Measurements from ENCODE around the gene SLC39A1. TPM values are rescaled to one million over a fixed set of nuclear protein-coding genes. Genes with fewer than 3 reads are reported as not detected.
A peak's percentile ranks its signal among the peaks of the same experiment; 100 is the strongest.

Gene SLC39A1
- total and polyA plus RNA-seq, 9 of the 15 experiments (the other 6 are each of a cell fraction or from before 2014, with no cell fraction given), result 9.9 to 81.1 (median 62.7) TPM

DNA sequence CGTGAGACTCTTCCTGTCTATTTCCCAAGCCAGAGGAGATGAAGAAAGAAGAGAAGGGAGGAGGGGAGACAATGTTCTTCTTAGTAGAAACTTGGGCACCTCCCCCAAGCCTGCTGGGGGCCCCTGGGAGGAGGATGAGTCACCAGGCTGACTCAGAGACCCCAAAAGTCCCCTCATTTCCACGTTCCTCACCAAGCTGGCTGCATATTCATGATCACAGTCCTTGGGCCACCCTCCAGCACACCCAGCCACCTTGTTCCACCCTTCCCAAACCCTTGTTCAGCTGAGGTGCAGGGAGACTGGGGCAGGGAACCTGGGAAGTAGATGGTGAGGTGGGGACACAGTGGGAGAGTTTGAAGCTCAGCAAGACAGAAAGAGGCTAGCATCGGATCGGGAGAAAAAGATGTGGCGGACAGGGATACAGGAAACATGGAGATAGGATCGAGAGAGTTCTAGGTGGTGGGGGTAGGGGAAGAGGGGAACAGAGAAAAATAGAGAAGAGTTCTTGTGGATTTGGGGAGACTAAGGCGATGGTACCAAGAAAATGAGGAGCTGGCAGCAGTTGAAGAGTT is 22.1 kb upstream of the SLC39A1 start (continued):
- TF ChIP-seq, protein P1, sequence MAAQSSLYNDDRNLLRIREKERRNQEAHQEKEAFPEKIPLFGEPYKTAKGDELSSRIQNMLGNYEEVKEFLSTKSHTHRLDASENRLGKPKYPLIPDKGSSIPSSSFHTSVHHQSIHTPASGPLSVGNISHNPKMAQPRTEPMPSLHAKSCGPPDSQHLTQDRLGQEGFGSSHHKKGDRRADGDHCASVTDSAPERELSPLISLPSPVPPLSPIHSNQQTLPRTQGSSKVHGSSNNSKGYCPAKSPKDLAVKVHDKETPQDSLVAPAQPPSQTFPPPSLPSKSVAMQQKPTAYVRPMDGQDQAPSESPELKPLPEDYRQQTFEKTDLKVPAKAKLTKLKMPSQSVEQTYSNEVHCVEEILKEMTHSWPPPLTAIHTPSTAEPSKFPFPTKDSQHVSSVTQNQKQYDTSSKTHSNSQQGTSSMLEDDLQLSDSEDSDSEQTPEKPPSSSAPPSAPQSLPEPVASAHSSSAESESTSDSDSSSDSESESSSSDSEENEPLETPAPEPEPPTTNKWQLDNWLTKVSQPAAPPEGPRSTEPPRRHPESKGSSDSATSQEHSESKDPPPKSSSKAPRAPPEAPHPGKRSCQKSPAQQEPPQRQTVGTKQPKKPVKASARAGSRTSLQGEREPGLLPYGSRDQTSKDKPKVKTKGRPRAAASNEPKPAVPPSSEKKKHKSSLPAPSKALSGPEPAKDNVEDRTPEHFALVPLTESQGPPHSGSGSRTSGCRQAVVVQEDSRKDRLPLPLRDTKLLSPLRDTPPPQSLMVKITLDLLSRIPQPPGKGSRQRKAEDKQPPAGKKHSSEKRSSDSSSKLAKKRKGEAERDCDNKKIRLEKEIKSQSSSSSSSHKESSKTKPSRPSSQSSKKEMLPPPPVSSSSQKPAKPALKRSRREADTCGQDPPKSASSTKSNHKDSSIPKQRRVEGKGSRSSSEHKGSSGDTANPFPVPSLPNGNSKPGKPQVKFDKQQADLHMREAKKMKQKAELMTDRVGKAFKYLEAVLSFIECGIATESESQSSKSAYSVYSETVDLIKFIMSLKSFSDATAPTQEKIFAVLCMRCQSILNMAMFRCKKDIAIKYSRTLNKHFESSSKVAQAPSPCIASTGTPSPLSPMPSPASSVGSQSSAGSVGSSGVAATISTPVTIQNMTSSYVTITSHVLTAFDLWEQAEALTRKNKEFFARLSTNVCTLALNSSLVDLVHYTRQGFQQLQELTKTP (IDR thresholded peaks at IDR 0.05; ENCODE audit: low read depth in 1 of 2, partially characterized antibody in 2 of 2), result peak in 1 of 2 experiments; percentile 37
- TF ChIP-seq CBX5 (IDR thresholded peaks at IDR 0.05; ENCODE audit: borderline replicate concordance, low read depth), result no peak
- no peak for TF ChIP-seq CHD4 (IDR thresholded peaks at IDR 0.05; ENCODE audit: insufficient read depth, insufficient replicate concordance, low read depth, low read length, poor library complexity, severe bottlenecking)
- no peak for TF ChIP-seq ZNF512 (tag; IDR thresholded peaks at IDR 0.05)
- TF ChIP-seq RFX7 (CRISPR knock-in tag; IDR thresholded peaks at IDR 0.05), result no peak
- TF ChIP-seq NCOA4 (IDR thresholded peaks at IDR 0.05; ENCODE audit: partially characterized antibody), result no peak
- 0 out of 2 replicates have a peak, but pooled peaks have one; percentile 22 for TF ChIP-seq ARID4B (CRISPR knock-in tag; IDR thresholded peaks at IDR 0.05)
- TF ChIP-seq HBP1 (CRISPR knock-in tag; IDR thresholded peaks at IDR 0.05), result 0 out of 2 replicates have a peak, but pooled peaks have one; percentile 35
- TF ChIP-seq SNRNP70 (optimal IDR thresholded peaks at IDR 0.05; ENCODE audit: low read depth, low read length), result no peak
- TF ChIP-seq GABPB1 (CRISPR knock-in tag; IDR thresholded peaks at IDR 0.05), result no peak
- TF ChIP-seq SP1 (CRISPR knock-in tag; IDR thresholded peaks at IDR 0.05), result no peak
- no peak for TF ChIP-seq TEAD2 (tag; IDR thresholded peaks at IDR 0.05)
- TF ChIP-seq SMARCB1 (IDR thresholded peaks at IDR 0.05; ENCODE audit: insufficient read length, low read depth), result no peak
- peak; percentile 64; the same call in 1 of the 2 replicates for TF ChIP-seq NFRKB (IDR thresholded peaks at IDR 0.05; ENCODE audit: low read depth)
